Measurements from ENCODE around the gene ARL8A. TPM values are rescaled to one million over a fixed set of nuclear protein-coding genes. Genes with fewer than 3 reads are reported as not detected.

ARL8A gene
- total and polyA plus RNA-seq, 2 donors (not counting 1 experiment from before 2014, with no cell fraction given): 18.7 to 35.8 TPM

DNA sequence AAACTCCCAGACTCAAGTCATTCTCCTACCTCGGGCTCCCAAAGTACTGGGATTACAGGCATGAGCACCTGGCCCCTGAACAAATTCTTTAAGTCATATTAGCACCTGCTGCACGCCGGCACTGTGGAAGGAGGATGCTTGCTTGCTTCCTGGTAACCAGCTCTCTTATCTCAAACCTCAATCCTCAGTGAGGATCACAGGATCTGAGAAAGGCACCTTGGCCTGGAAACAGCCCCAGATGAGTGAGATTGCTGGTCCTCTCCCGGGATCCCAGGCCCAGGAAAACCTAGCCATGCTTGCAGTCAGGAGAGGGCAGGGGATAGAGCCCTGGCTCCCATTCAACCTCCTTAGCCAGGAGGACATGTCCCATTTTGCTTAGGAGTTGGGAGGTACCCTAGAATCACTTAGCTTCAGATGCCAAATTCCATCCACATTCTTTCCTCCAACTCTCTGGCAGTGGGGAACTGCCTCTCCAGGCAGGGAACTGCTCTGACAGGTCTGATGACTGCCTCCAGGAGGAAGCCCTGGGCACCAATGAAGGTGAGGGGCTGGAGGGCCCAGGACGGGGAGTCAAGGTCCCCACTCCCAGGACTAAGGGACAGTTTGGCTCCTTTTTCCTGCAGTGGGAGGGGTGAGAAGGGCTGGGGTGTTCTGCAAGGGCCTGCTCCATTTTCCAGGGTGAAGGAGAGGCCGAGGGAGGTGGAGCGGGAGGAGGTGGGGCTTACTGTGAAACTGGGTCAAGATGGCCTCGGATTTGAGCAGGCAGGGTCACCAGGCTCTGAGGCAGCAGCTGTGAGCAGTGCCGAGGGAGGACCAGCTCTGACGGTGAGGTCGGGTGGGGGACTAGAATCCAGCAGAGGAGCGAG is 12.3 kb downstream of the ARL8A start:
- DNase-seq (ENCODE audit: low read depth in 2 of 2): no peak
- no peak overlapping the region for H3K27ac ChIP-seq (ENCODE audit: insufficient read depth, low read length)
- no peak overlapping the region for H2AFZ ChIP-seq (ENCODE audit: low read length)
- H3K4me2 ChIP-seq (ENCODE audit: extremely low read depth, insufficient read depth, low read length): no peak overlapping the region
- H3K9ac ChIP-seq (ENCODE audit: insufficient read depth, low read length): no peak overlapping the region
- TF ChIP-seq, protein P1, sequence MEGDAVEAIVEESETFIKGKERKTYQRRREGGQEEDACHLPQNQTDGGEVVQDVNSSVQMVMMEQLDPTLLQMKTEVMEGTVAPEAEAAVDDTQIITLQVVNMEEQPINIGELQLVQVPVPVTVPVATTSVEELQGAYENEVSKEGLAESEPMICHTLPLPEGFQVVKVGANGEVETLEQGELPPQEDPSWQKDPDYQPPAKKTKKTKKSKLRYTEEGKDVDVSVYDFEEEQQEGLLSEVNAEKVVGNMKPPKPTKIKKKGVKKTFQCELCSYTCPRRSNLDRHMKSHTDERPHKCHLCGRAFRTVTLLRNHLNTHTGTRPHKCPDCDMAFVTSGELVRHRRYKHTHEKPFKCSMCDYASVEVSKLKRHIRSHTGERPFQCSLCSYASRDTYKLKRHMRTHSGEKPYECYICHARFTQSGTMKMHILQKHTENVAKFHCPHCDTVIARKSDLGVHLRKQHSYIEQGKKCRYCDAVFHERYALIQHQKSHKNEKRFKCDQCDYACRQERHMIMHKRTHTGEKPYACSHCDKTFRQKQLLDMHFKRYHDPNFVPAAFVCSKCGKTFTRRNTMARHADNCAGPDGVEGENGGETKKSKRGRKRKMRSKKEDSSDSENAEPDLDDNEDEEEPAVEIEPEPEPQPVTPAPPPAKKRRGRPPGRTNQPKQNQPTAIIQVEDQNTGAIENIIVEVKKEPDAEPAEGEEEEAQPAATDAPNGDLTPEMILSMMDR (conservative IDR thresholded peaks at IDR 0.05 in 1 of 2, IDR thresholded peaks at IDR 0.05 in 1 of 2; ENCODE audit: low read depth in 1 of 2, low read length in 2 of 2): no peak
- no peak for TF ChIP-seq EZH2 (IDR thresholded peaks at IDR 0.05; ENCODE audit: low read length, missing control alignments)
- no peaks in the 10 kb centered on the region for H4K20me1 ChIP-seq (ENCODE audit: control insufficient read depth, extremely low read depth, insufficient read depth, low read length)
- H3K27me3 ChIP-seq (ENCODE audit: control insufficient read depth, insufficient read depth, low read length): no peaks in the 10 kb centered on the region
- peaks cover 2% of the 10 kb centered on the region for H3K4me1 ChIP-seq (ENCODE audit: control insufficient read depth, extremely low read depth, insufficient read depth, low read length)
- H3K79me2 ChIP-seq (ENCODE audit: control insufficient read depth, insufficient read depth, low read length): no peaks in the 10 kb centered on the region
- H3K4me3 ChIP-seq (replicated peaks in 1 of 4; ENCODE audit: control extremely low read depth in 1 of 4, insufficient read depth in 1 of 4, low read depth in 3 of 4, low read length in 4 of 4): no peak overlapping the region
- H3K36me3 ChIP-seq (ENCODE audit: control insufficient read depth, insufficient read depth, low read length): peaks cover 7% of the 10 kb centered on the region
- no peaks in the 10 kb centered on the region for H3K9me3 ChIP-seq (ENCODE audit: control insufficient read depth, insufficient read depth, low read depth, low read length)

DNA sequence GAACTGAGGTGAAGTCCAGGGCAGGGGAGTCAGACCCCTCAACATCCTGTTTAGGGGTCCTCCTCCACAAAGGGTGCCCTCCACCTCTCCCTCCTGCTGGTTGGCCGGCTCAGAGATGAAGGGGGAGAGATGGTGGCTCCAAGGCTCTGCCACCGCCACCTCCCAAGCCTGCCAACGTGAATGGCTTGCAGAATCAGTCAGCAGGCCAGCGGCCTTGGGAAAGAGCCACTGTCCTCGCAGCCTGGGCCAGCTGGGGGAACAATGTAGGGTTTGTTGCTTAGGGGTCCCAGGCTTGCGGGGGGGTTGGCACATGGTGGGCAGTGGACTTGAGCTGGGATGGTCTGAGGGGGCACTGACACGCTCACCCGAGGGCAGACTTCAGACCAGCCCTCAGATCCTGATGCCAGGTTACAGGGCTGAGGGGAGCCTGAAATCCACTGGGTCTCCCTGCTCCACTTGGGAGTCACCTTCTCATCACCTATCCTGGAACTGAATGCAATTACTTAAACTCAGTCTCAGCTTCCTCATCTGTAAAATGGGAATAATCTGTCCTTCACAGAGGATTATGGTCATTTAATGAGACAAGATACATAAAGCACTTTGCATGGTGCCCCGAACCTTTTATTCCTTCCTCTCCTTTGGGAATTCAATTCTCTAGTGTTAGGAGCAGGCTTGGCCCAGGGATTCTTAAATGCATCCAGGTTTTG is 13.6 kb downstream of the ARL8A start:
- DNase-seq (ENCODE audit: low read depth in 2 of 2): no peak
- no peak overlapping the region for H3K9ac ChIP-seq (ENCODE audit: insufficient read depth, low read length)
- TF ChIP-seq EZH2 (IDR thresholded peaks at IDR 0.05; ENCODE audit: low read length, missing control alignments): no peak
- TF ChIP-seq, protein P1 (conservative IDR thresholded peaks at IDR 0.05 in 1 of 2, IDR thresholded peaks at IDR 0.05 in 1 of 2; ENCODE audit: low read depth in 1 of 2, low read length in 2 of 2): no peak

DNA sequence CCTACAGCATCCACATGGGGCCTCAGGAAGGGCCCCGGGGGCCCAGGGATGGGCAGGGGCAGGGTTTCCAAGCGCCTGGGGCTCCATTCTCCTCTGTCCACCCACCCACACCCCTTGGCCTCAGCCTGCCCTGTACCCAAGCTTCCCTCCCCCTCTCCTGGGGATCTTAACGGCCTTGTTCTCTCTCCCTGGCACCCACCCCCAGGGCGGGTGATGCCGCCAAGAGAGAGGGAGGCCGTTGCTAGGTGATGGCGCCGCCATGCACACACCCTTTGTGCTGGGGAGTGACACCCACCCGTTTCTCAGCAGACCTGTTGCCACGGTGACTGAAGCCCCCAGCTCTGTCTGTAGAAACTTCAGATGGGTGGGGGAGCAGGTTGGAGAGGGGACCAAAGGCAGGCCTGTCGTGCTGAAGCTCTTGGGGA is 14.2 kb downstream of the ARL8A start:
- Histone ChIP-seq H3K27ac (ENCODE audit: insufficient read depth, low read length) (no peak overlapping the region), H3K27me3 (ENCODE audit: control insufficient read depth, insufficient read depth, low read length) (peaks cover under 1% of the 10 kb centered on the region), H3K9me3 (ENCODE audit: control insufficient read depth, insufficient read depth, low read depth, low read length) (no peaks in the 10 kb centered on the region), H3K36me3 (ENCODE audit: control insufficient read depth, insufficient read depth, low read length) (peaks cover 7% of the 10 kb centered on the region), H4K20me1 (ENCODE audit: control insufficient read depth, extremely low read depth, insufficient read depth, low read length) (no peaks in the 10 kb centered on the region), H3K9ac (ENCODE audit: insufficient read depth, low read length) (no peak overlapping the region), H3K79me2 (ENCODE audit: control insufficient read depth, insufficient read depth, low read length) (no peaks in the 10 kb centered on the region), H3K4me2 (ENCODE audit: extremely low read depth, insufficient read depth, low read length) (no peak overlapping the region), H3K4me3 (replicated peaks in 1 of 4; ENCODE audit: control extremely low read depth in 1 of 4, insufficient read depth in 1 of 4, low read depth in 3 of 4, low read length in 4 of 4) (no peak overlapping the region), H2AFZ (ENCODE audit: low read length) (no peak overlapping the region), H3K4me1 (ENCODE audit: control insufficient read depth, extremely low read depth, insufficient read depth, low read length) (peaks cover 2% of the 10 kb centered on the region)
- no peak for DNase-seq (ENCODE audit: low read depth in 2 of 2)
- TF ChIP-seq, protein P1 (conservative IDR thresholded peaks at IDR 0.05 in 1 of 2, IDR thresholded peaks at IDR 0.05 in 1 of 2; ENCODE audit: low read depth in 1 of 2, low read length in 2 of 2): no peak
- no peak for TF ChIP-seq EZH2 (IDR thresholded peaks at IDR 0.05; ENCODE audit: low read length, missing control alignments)

More for the DNA sequence above, 13.6 kb downstream of the ARL8A start:
- H3K4me1 ChIP-seq (ENCODE audit: control insufficient read depth, extremely low read depth, insufficient read depth, low read length): peaks cover 2% of the 10 kb centered on the region
- no peaks in the 10 kb centered on the region for H3K27me3 ChIP-seq (ENCODE audit: control insufficient read depth, insufficient read depth, low read length)
- peaks cover 7% of the 10 kb centered on the region for H3K36me3 ChIP-seq (ENCODE audit: control insufficient read depth, insufficient read depth, low read length)
- H3K4me3 ChIP-seq (replicated peaks in 1 of 4; ENCODE audit: control extremely low read depth in 1 of 4, insufficient read depth in 1 of 4, low read depth in 3 of 4, low read length in 4 of 4): no peak overlapping the region
- no peaks in the 10 kb centered on the region for H3K79me2 ChIP-seq (ENCODE audit: control insufficient read depth, insufficient read depth, low read length)
- H4K20me1 ChIP-seq (ENCODE audit: control insufficient read depth, extremely low read depth, insufficient read depth, low read length): no peaks in the 10 kb centered on the region
- no peak overlapping the region for H3K4me2 ChIP-seq (ENCODE audit: extremely low read depth, insufficient read depth, low read length)
- no peak overlapping the region for H2AFZ ChIP-seq (ENCODE audit: low read length)
- H3K27ac ChIP-seq (ENCODE audit: insufficient read depth, low read length): no peak overlapping the region
- no peaks in the 10 kb centered on the region for H3K9me3 ChIP-seq (ENCODE audit: control insufficient read depth, insufficient read depth, low read depth, low read length)

All from fibroblast of lung (primary cell).